SK-N-DZ (cell line): Measurements from ENCODE around the gene SGMS1.
"Not testable (repeated sequence)": the region's sequence is repeated elsewhere in the genome, so short reads cannot be mapped to it uniquely, and the experiment has no call there.

Experiments used
- DNase-seq: peaks from one replicate; pipeline ENCODE4 v3.0.0-alpha.2; 2015; ENCODE audit warnings: low spot score

Gene SGMS1

GRCh38 chr10:50558371-50558770, 65.4 kb downstream of the SGMS1 start:
- DNase-seq = no peak

GRCh38 chr10:50557130-50557682, 66.5 kb downstream of the SGMS1 start:
- no peak for DNase-seq

- DNase-seq = no peak
Measured at GRCh38 chr10:50556237-50557120, 67.3 kb downstream of the SGMS1 start.

GRCh38 chr10:50554995-50555568, 68.7 kb downstream of the SGMS1 start:
- DNase-seq = no peak

DNA sequence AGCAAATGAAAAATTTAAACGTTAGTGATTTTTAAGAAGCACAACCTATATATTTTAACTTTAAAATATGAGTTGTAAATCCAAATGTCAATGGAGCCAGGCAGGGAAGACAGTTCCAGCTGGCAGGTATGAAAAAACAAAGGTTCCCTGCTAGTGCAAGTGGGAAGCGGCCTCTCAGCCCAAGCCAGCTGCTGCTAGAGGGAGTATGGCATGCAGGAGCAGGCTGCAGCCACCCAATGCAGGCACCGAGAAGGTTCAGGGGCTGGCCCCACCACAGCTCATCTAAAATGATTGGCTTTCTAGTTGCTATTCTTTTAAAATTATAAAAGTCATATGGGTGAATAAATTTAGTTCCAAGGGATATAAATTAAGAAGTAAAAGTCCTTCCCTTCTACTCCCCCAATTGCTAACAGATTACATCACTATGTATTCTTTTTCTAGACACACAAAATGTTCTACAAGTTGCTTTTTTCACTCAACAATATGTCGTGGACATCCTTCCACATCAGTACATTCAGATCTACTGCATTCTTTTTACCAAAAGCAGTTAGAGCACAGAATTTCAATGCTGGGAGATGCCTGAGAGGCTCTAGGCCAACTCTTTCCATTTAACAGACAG, 69.3 kb downstream of the SGMS1 start:
- DNase-seq = no peak

DNA sequence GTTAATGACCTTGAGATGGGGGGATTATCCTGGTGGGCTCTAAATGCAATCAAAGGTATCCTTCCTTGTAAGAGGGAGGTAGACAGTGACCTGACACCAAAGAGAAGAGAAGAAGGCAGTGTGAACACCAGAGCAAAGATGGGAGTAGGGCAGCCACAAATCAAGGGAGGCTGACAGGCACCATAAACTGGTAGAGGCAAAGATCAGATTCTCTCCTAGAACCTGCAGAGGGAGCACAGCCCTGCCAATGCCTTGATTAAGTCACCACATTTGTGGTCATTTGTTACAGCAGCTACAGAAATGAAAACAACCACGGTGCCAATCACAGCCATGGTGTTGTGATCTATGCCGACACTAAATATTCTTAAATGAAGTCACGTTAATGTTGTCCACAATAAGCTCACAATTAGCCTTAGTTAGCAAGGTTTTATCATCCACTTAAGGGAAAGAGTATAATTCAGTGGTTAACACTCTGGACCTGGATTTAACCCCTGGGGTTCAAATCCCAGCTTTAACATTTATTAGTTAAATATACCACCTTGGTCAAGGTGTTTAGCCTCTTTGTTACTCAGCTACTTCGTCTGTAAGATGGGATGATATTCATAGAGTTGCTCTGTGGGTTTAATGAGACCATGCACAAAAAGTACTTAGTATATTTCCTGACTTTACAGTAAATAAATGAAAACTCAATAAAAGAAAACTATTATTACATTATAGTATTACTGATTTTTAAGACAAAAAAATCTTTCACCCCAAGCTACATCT, 70.8 kb downstream of the SGMS1 start:
- DNase-seq = no peak

- DNase-seq = no peak
Measured at GRCh38 chr10:50552308-50552707, 71.4 kb downstream of the SGMS1 start.

- DNase-seq = no peak
Measured at GRCh38 chr10:50551894-50552293, 71.9 kb downstream of the SGMS1 start.

GRCh38 chr10:50550291-50550839, 73.4 kb downstream of the SGMS1 start:
- no peak for DNase-seq

DNA sequence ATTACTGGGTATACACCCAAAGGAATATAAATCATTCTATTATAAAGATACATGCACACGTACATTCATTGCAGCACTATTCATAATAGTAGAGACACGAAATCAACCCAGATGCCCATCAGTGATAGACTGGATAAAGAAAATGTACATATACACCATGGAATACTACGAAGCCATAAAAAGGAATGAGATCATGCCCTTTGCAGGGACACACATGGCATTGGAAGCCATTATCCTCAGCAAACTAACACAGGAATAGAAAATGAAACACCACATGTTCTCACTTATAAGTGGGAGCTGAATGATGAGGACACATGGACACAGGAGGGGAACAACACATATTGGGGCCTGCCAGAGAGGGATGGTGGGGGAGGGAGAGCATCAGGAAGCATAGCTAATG, 74.6 kb downstream of the SGMS1 start:
- DNase-seq = not testable (repeated sequence)

- DNase-seq = not testable (repeated sequence)
Measured at GRCh38 chr10:50548481-50548880, 75.3 kb downstream of the SGMS1 start.

GRCh38 chr10:50546287-50546686, 77.5 kb downstream of the SGMS1 start:
- not testable (repeated sequence) for DNase-seq

GRCh38 chr10:50545846-50546245, 77.9 kb downstream of the SGMS1 start:
- no peak for DNase-seq

GRCh38 chr10:50544857-50545429, 78.8 kb downstream of the SGMS1 start:
- DNase-seq = no peak

GRCh38 chr10:50544095-50544856, 79.5 kb downstream of the SGMS1 start:
- no peak for DNase-seq

GRCh38 chr10:50542871-50543270, 80.9 kb downstream of the SGMS1 start:
- DNase-seq = no peak

DNA sequence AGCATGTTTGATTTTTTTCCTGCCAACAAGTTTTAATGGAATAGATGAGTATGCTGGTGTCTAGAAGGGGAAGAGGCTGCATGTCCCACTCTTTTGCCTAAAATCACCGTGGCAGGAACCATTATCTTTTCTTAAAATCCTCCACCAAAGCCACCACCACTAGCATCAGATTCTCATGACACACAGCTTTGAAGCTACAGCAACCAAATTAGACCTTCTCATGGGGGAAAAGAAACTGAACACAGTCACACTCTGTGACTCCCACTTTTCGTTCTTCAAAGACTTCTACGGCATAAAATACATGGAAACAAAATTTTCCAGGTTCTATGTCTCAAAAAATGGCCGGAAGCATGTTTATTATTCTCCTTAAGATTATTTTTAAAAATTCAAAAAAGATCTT, 81.8 kb downstream of the SGMS1 start:
- no peak for DNase-seq

GRCh38 chr10:50541317-50541716, 82.4 kb downstream of the SGMS1 start:
- no peak for DNase-seq

GRCh38 chr10:50540826-50541122, 83.0 kb downstream of the SGMS1 start:
- DNase-seq = no peak

GRCh38 chr10:50540069-50540825, 83.5 kb downstream of the SGMS1 start:
- DNase-seq = no peak
